Measurements from ENCODE around the gene APBA3.
A peak's percentile ranks its signal among the peaks of the same experiment; 100 is the strongest.

Gene APBA3

GRCh38 chr19:3745363-3746045, 16.0 kb downstream of the APBA3 start:
- no peak for DNase-seq

DNA sequence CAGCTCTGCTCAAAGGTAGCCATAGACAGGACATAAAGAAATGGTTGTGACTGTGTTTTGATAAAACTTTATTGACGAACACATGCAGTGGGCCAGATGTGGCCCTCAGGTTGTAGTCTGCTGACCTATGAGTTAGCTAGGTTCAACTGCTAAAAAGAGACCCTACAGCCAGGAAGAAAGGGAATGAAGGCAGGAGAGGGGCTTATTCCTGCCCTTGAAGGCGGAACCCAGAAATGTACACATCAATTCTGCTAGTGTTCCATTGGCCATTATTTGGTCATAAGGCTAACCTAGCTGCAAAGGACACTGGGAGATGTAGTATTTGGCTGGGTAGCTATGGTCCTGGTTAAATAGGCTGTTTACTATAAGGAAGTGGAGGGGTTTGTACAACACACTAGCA, 18.0 kb downstream of the APBA3 start:
- DNase-seq, result no peak

GRCh38 chr19:3740431-3740830, 21.1 kb downstream of the APBA3 start:
- DNase-seq, result no peak

DNA sequence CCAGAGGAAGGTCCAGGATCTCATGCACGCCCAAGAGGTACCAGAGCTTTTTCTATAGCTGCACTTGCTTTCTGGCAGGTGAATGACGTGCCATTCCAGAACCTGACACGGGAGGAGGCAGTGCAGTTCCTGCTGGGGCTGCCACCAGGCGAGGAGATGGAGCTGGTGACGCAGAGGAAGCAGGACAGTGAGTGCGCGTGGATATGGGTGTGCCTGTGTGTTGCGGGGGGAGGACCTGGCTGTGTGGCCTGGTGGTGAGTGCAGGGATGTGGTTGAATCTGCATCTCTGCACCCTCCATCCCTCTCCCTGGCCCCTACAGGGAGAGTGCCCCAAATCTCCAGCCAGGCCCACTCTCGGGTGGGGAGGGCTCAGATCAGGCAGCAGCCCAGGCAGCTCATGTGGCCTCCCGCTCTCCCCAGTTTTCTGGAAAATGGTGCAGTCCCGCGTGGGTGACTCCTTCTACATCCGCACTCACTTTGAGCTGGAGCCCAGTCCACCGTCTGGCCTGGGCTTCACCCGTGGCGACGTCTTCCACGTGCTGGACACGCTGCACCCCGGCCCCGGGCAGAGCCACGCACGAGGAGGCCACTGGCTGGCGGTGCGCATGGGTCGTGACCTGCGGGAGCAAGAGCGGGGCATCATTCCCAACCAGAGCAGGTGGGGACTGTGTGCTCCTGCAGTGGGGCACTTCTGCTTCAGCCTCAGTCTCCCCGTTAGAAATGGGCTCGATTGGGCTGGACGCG, 22.8 kb downstream of the APBA3 start:
- DNase-seq, result no peak

GRCh38 chr19:3737487-3738205, 23.8 kb downstream of the APBA3 start:
- DNase-seq, result no peak

DNA sequence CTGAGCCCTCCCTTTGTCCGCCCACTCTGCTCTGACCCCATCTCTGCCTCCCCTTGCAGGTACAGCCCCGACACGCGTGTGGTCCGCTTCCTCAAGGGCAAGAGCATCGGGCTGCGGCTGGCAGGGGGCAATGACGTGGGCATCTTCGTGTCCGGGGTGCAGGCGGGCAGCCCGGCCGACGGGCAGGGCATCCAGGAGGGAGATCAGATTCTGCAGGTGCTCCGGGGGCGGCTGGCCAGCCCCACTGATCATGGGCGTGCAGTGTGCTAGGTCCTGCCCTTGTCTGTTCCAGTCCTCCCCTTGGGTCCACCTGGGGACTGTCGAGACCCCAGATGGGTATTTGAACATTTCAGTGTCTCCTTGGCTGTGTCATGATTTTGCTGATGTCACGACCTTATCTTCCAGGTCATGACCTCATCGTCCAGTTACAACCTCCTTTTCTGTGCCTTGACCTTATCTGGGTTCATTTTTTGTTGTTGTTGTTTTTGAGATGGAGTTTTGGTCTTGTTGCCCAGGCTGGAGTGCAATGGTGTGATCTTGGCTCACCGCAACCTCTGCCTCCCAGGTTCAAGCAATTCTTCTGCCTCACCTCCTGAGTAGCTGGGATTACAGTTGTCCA, 25.3 kb downstream of the APBA3 start:
- no peak for DNase-seq

- DNase-seq, result no peak
These were observed 27.2 kb downstream of the APBA3 start for GRCh38 chr19:3734310-3734600.

- DNase-seq, result no peak
These were observed 27.8 kb downstream of the APBA3 start for GRCh38 chr19:3733549-3734309.

GRCh38 chr19:3732108-3732507, 29.4 kb downstream of the APBA3 start:
- no peak for DNase-seq

DNA sequence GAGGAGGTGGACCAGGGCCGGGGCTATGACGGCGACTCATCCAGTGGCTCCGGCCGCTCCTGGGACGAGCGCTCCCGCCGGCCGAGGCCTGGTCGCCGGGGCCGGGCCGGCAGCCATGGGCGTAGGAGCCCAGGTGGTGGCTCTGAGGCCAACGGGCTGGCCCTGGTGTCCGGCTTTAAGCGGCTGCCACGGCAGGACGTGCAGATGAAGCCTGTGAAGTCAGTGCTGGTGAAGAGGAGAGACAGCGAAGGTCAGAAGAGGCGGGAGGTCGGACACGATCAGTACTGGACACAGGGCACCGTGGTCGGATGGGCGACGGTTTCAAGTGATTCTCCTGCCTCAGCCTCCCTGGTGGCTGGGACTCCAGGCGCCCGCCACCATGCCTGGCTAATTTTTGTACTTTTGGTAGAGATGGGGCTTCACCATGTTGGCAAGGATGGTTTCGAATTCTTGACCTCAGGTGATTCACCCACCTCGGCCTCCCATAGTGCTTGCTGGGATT, 31.0 kb downstream of the APBA3 start:
- DNase-seq, result no peak

GRCh38 chr19:3725640-3726310, 35.7 kb downstream of the APBA3 start:
- DNase-seq, result no peak

DNA sequence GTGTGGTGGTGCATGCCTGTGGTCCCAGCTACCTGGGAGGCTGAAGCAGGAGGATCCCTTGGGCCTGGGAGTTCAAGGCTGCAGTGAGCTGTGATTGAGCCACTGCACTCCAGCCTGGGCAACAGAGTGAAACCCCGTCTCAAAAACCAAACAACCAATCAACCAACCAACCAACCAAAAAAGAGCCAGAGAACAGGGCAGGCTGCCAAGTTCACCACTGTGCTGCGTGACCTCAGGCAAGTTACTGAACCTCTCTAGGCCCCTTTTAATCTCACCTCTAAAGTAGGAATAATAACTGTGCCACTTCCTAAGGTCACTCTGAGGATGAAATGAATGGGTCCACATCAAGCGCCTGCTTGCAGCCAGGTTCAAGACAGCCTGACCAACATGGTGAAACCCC, 36.4 kb downstream of the APBA3 start:
- no peak for DNase-seq

DNA sequence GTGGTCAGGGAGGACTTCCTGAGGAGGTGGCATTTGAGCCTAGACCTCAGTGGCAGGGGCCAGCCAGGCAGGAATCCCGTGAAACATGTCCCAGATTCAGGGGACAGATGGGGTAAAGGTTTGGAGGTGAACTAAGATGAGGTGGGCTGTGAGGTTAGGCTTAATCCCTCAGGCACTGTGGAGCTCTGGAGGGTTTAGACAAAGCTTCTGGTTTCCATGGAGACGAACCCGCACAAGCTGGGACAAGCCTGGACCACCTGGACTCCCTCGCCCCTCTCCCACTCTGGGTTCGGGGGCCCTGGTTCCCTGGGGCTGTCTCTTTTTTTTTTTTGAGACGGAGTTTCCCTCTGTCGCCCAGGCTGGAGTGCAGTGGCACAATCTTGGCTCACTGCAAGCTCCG, 37.6 kb downstream of the APBA3 start:
- DNase-seq, result no peak

DNA sequence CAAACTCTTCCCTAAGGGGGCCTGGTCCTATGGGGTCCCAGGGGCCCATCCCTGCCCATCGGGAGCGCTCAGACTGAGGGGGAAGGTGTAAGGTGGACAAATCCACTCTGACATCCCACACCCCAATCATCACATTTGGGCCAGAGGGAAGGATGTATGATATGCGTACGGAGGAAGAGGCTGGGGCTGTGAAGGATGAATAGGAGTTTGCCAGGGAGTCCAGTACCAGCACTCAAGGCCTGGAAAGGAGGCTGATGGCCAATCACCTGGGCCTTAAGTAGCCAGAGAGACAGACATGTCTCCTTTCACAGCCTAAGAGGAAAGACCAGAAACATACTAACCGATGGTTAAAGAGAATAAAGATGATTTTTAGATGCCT, 38.4 kb downstream of the APBA3 start:
- no peak for DNase-seq

- DNase-seq, result no peak
These were observed 38.9 kb downstream of the APBA3 start for GRCh38 chr19:3722443-3723109.

- no peak for DNase-seq
These were observed 39.5 kb downstream of the APBA3 start for GRCh38 chr19:3721887-3722442.

- peak; percentile 91 for DNase-seq
These were observed 40.2 kb downstream of the APBA3 start for GRCh38 chr19:3721131-3721886.

DNA sequence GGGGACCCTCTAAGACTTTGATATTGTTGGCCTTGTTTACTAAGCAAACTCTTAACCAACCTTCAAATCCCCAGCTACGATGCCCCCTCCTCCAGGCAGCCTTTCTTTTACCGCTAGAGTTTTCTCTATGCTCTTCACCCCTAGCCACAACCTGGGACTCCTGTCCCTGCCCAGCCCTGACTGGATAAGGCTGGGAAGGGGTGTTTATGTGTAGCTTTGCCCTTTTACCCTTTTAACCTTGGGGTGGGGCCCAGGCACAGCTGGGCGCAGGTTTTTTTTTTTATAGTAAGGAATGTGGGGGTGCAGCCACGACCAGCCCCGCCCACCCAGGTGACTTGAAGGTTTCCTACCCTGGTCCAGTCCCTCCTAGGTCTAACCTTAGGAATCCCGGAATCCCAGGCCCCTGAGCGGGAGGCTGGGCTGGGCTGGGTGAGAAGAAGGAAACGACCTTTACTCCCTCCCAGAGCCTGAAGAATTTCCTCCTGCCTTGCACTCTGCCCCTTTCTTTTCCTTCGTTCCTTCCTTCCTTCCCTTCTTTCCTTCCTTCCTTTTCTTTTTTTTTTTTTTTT, 41.1 kb downstream of the APBA3 start:
- no peak for DNase-seq

DNA sequence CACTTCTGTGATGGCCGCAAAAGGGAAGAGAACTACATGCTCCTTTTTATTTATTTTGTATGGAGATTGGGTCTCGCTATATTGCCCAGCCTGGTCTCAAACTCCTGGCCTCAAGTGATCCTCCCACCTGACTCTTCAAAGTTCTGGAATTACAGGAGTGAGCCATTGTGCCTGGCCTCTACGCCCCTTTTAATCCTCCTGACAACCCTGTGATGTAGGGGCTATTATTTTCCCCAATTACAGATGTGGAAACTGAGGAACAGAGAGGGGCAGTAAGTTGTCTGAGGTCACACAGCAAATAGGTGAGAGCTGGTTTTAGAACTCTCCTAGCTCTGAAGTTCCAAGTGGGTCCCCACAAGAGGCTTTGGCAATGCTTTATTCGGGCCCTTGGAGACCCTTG, 41.6 kb downstream of the APBA3 start:
- no peak for DNase-seq

DNA sequence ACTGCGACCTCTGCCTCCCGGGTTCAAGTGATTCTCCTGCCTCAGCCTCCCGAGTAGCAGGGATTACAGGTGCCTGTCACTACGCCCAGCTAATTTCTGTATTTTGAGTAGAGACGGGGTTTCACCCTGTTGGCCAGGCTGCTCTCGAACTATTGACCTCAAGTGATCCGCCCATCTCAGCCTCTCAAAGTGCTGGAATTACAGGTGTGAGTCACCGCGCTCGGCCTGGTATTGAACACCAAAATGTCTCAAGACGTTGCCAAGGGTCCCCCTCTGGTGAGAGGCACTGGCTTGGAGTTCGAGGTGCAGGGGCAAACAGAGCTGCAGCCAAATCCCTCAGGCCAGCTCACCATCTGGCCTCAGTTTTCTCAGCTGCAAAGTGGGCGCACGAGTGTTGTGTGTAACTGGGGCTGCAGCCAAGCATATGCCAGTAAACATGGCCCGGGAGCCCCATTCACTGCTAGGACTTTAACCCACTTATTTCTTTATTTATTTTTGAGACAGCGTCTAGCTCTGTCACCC, 45.3 kb downstream of the APBA3 start:
- no peak for DNase-seq
